ENCODE measurements around the gene JAML. TPM values are rescaled to one million over a fixed set of nuclear protein-coding genes. Genes with fewer than 3 reads are reported as not detected.

The JAML gene
- total RNA-seq, 1 donor, result not detected

DNA sequence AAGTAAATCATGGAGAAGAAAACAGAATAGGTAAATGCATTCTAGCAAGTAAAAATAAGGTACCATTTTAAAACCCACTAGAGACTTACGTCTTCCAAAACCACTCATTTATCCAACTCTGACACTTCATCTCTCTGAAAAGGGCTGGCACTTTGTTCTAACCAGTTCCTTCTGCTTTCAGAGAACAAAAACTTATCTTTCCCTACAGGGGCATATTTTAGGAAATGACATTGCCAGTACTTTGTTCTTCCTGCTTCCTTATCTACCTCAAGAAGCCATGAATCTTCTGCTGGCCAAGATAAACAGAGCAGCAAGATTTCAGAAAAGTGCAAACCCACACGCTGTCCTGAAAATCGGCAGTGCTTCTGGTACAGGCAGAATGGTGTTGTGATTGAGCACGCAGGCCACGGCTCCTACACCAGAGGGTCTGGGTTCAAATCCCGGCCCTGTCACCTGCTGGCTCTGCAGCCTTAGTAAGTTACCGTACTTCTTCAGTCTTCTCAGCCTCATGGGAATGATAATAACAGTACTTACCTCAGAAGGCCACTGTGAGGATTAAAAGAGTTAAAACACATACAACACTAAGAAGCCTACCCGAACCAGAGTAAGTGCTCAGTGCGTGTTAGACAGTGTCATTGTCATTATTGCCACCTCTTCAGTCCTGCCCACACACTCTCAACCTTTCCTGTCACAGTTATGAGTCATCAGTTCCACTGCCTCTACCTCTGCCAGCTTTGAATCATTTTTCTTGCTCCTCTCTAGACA is 16.4 kb upstream of the JAML start:
- H3K4me3 ChIP-seq (ENCODE audit: low read depth, low read length), result no peak overlapping the region
- no peak for DNase-seq (ENCODE audit: low read depth)
- TF ChIP-seq, protein P1, sequence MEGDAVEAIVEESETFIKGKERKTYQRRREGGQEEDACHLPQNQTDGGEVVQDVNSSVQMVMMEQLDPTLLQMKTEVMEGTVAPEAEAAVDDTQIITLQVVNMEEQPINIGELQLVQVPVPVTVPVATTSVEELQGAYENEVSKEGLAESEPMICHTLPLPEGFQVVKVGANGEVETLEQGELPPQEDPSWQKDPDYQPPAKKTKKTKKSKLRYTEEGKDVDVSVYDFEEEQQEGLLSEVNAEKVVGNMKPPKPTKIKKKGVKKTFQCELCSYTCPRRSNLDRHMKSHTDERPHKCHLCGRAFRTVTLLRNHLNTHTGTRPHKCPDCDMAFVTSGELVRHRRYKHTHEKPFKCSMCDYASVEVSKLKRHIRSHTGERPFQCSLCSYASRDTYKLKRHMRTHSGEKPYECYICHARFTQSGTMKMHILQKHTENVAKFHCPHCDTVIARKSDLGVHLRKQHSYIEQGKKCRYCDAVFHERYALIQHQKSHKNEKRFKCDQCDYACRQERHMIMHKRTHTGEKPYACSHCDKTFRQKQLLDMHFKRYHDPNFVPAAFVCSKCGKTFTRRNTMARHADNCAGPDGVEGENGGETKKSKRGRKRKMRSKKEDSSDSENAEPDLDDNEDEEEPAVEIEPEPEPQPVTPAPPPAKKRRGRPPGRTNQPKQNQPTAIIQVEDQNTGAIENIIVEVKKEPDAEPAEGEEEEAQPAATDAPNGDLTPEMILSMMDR (IDR thresholded peaks at IDR 0.05; ENCODE audit: insufficient read depth, low read depth, low read length), result no peak

DNA sequence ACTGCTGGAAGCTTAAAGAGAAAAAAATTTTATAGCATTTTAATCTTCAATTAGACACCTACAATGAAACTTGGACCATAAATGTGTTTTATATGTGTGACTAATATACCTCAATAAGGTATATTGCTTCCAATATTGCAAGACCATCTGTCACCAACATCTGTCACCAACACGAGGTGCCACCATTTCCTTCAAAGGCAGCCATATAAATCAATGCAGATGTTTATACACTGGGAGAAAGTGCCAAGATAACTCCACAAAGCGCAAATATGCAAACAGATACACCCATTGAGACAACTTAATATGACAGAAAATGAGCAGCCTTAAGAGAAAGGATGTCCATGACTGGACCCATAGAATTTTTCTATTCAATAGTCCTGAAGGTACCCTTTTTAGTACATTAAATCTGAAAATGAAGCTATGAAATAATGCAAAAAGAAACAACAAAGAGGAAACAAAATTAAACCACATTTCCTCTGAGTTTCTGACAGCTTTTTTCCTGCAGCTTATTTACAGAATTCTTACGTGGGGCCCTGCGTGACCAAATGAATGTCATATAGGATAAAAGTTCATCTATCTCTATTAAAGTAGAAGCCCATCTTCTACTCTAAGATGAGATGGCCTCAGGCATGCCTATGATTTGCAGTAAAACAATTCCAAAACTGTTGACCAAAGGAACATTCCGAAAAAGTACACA is 14.8 kb upstream of the JAML start:
- no peak for DNase-seq (ENCODE audit: low read depth)
- no peak overlapping the region for H3K4me3 ChIP-seq (ENCODE audit: low read depth, low read length)
- TF ChIP-seq, protein P1 (IDR thresholded peaks at IDR 0.05; ENCODE audit: insufficient read depth, low read depth, low read length), result no peak

DNA sequence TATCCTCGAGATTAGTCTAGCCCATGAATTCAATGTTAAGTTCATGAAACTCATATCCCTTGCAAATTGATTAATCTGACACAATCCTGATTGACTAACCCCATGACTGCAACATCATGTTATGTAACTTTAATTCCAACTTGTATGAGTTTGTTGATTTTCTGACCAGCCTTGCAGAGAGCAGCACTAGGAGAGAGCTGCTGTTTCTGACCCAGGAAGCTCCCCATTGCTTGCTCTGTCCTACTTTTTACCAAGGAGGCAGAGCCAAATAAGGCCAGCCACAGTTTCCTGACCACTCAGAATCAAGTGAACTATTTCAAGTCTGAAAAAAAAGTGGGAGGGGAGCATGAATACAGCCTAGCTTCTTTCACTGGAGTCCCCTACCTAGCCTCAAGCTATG is 14.1 kb upstream of the JAML start:
- TF ChIP-seq, protein P1 (IDR thresholded peaks at IDR 0.05; ENCODE audit: insufficient read depth, low read depth, low read length), result no peak
- H3K4me3 ChIP-seq (ENCODE audit: low read depth, low read length), result no peak overlapping the region
- DNase-seq (ENCODE audit: low read depth), result no peak

DNA sequence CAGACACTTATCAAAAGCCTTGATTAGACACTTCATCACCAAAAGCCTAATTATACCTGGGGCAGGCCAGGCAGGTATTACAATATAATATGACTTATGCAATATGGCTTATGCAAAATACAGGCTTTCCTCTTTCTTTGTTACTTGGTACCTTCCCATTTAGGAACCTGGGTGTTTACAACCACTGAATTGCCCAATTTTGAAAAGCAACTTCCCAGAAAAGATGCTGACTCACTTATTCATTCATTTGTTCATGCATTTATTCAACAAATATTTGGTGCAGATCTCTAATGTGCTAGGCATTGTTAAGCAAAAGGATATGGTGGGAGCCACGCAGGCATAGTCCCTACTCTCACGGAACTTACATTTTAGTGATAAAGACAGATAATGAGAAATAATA is 13.6 kb upstream of the JAML start:
- TF ChIP-seq, protein P1 (IDR thresholded peaks at IDR 0.05; ENCODE audit: insufficient read depth, low read depth, low read length), result no peak
- no peak for DNase-seq (ENCODE audit: low read depth)

DNA sequence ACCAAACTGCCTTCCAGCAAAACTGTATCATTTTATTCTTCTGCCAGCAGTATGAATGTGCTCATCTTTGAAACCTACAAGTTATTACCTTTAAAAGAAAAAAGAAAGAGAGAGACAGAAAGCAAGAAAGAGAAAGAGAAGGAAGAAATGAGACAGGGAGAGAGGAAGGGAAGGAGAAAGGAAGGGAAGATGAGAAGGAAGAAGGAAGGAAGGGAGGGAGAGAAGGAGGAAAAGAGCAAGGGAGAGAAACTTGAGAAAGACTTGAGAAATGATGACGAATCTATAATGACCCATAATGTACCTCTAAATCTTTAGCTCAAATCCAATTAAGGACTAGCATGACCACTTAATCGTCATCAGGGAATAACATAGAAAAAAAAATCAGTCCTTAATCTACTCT is 11.4 kb upstream of the JAML start:
- no peak overlapping the region for H3K4me3 ChIP-seq (ENCODE audit: low read depth, low read length)
- TF ChIP-seq, protein P1 (IDR thresholded peaks at IDR 0.05; ENCODE audit: insufficient read depth, low read depth, low read length), result no peak
- DNase-seq (ENCODE audit: low read depth), result no peak

More for the DNA sequence above, 13.6 kb upstream of the JAML start:
- H3K4me3 ChIP-seq (ENCODE audit: low read depth, low read length), result no peak overlapping the region

DNA sequence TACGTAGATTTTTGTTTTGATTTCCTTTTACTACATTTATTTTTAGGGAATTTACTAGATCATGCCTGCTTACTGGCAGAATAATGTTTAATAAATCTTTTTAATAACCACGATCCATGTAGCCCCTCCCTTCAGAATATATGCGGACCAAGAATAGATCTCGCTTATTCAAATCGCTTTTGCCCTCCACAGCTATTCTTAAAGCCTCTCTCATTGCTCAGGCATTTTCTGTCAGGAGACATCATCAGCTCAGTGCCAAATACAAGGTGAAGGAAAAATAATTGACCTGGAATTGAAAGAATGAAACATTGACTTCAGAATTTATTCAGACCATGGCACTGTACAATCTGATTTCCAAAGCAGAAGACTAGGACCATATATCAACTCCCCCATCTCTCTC is 10.0 kb upstream of the JAML start:
- TF ChIP-seq, protein P1 (IDR thresholded peaks at IDR 0.05; ENCODE audit: insufficient read depth, low read depth, low read length), result no peak
- no peak for DNase-seq (ENCODE audit: low read depth)
- no peak overlapping the region for H3K4me3 ChIP-seq (ENCODE audit: low read depth, low read length)

All from fibroblast of villous mesenchyme (primary cell).